Kidney epithelial cell (primary cell): Measurements from ENCODE around the gene SNED1. TPM values are rescaled to one million over a fixed set of nuclear protein-coding genes. Genes with fewer than 3 reads are reported as not detected.

Experiments
- DNase-seq: peaks from one replicate; pipeline ENCODE4 v3.0.0-alpha.2; 2010; ENCODE audit warnings: low read depth
- H3K27me3 ChIP-seq: 2 replicates; pipeline ENCODE4 v1.6.0; 2011; ENCODE audit warnings: low read length; ENCODE audit not compliant: control insufficient read depth, insufficient read depth
- H3K36me3 ChIP-seq: 2 replicates; pipeline ENCODE4 v1.5.1; 2011; ENCODE audit warnings: low read length; ENCODE audit not compliant: control insufficient read depth, insufficient read depth
- H3K4me3 ChIP-seq: 2 replicates; pipeline ENCODE4 v1.5.1; 2011; ENCODE audit warnings: low read depth, mild to moderate bottlenecking, control low read depth, low read length
- CTCF ChIP-seq: IDR thresholded peaks from 2 replicates; pipeline ENCODE4 v1.5.1; 2011; ENCODE audit warnings: mild to moderate bottlenecking, moderate library complexity, low read length, control low read depth, inconsistent platforms; ENCODE audit not compliant: insufficient read depth, poor library complexity, severe bottlenecking
- total RNA-seq: library from RNA; depleted of rRNA; stranded (reverse); fragments of >200 nt; gene quantifications from 2 replicates; pipeline ENCODE4 v1.2.3, GENCODE V29; 2015

SNED1 gene
- total RNA-seq, 1 donor from 2014 or later = 2.2 TPM

- no peak for TF ChIP-seq CTCF
- Histone ChIP-seq H3K36me3 (no peaks in the 10 kb centered on the region), H3K4me3 (no peak overlapping the region), H3K27me3 (peaks cover 4% of the 10 kb centered on the region)
- DNase-seq = no peak
Observed at GRCh38 chr2:241052677-241053360, 54.4 kb downstream of the SNED1 start.

- no peak overlapping the region for H3K4me3 ChIP-seq
Observed at GRCh38 chr2:241053576-241054251, 55.3 kb downstream of the SNED1 start.

GRCh38 chr2:241061275-241061674 is 62.9 kb downstream of the SNED1 start:
- H3K4me3 ChIP-seq = no peak overlapping the region
- no peak for TF ChIP-seq CTCF
- H3K27me3 ChIP-seq = peaks cover 37% of the 10 kb centered on the region
- DNase-seq = no peak
- H3K36me3 ChIP-seq = no peaks in the 10 kb centered on the region

More at GRCh38 chr2:241053576-241054251, 55.3 kb downstream of the SNED1 start:
- no peaks in the 10 kb centered on the region for H3K36me3 ChIP-seq
- H3K27me3 ChIP-seq = peaks cover 4% of the 10 kb centered on the region
- no peak for DNase-seq
- TF ChIP-seq CTCF = no peak

GRCh38 chr2:241062389-241063092 is 64.1 kb downstream of the SNED1 start:
- no peak overlapping the region for H3K4me3 ChIP-seq
- DNase-seq = no peak
- H3K36me3 ChIP-seq = no peaks in the 10 kb centered on the region
- peaks cover 43% of the 10 kb centered on the region for H3K27me3 ChIP-seq
- TF ChIP-seq CTCF = no peak

GRCh38 chr2:241063093-241063551 is 64.7 kb downstream of the SNED1 start:
- Histone ChIP-seq H3K27me3 (peaks cover 43% of the 10 kb centered on the region), H3K36me3 (no peaks in the 10 kb centered on the region), H3K4me3 (no peak overlapping the region)
- DNase-seq = no peak
- no peak for TF ChIP-seq CTCF
